ENCODE results near the gene HINT2.

The HINT2 gene

GRCh38 chr9:35840881-35841644 lies 26.2 kb upstream of the HINT2 start:
- no peak for DNase-seq

- DNase-seq: no peak
These were observed 25.1 kb upstream of the HINT2 start for GRCh38 chr9:35839926-35840325.

DNA sequence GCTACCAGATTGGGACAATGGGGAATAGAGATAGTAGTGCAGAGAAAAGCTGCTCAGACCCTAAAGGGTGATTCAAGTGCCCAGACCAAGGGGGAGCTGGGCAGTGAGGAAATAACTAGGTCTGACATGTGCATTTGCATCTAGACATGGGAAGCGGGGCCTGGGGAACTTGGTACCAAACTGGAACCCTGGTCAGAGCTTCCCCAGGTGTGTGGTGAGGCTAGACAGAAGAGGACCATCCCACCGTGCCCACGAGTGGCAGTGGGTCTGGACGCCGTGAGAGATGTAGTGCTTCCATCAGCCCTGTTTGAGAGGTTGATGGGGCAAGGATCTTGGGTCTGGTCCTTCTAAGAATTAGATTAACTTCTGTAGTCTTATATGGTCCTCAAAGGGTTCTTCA lies 21.8 kb upstream of the HINT2 start:
- no peak for DNase-seq

- no peak for DNase-seq
These were observed 20.9 kb upstream of the HINT2 start for GRCh38 chr9:35835766-35836165.

- no peak for DNase-seq
These were observed 20.4 kb upstream of the HINT2 start for GRCh38 chr9:35835216-35835632.

GRCh38 chr9:35834260-35835215 lies 19.7 kb upstream of the HINT2 start:
- DNase-seq: no peak

DNA sequence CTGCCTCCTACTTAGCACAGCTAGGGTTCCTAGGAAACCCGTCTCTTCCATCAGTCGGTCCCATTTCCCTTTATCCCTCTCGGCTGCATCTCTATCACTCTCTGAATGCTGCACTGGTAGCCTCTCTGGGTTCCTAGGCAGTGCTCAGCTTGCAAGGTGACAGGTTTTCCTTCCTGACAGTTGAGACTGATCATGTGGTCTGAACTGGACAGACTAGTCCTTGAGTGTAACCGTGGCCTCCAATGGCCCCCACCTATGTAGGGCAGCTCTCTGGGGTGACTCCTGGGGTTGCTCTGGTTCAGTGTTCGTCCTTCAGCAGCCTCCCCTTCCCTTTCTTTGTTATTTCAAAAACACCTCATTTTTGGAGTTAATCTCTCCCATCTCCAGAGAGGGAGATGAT lies 18.0 kb upstream of the HINT2 start:
- no peak for DNase-seq

DNA sequence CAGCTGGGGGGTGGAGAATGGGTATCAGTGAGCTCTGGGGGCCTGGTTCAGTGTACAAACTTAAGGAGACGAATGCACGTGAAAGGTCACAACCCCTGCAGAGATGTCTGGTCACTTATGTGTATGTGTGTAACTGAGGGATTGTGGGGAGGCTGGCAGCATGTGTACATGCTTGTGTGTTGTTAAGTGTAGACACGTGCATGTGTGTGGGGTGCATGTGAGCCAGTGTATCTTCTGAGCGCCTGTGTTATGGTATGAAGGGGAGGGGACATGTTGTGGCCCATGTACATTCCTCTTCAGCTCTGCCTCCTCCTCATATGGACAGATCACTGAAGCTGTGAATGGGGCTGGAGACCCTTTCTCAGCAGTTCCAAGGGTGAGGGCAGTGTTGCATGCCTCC lies 16.2 kb upstream of the HINT2 start:
- no peak for DNase-seq

GRCh38 chr9:35829764-35830096 lies 14.9 kb upstream of the HINT2 start:
- no peak for DNase-seq

DNA sequence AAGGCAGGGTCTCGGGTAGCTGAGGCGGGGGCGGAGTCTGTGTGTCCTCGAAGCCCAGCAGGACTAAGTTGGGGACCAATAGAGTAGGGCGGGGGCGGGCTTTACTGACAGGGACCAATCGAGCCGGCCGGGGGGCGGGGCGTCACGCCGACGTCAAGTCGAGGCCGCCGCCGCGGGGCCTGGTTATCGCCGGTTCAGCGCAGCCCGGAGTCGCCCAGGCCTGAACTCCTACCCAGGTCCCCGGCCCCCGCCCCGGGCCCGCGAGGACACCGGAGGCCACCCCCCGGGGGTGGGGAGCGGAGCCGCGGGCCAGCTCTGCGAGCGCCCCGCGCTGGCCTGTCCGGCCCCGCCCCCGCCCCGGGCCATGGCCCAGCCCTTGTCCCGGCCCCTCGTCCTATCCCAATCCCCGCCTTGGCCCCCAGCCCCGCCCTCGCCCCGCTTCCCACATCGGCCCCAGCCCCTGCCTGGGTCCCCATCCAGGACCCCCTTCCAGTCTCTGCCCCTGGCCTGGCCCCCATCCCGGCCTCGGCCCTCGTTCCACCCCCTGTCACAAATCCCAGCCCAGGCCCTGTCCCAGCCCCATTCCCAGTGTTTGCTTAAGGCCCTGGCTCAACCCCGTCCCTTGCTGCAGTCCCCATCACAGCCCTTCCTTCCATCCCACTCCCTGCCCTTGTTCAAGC lies 14.4 kb upstream of the HINT2 start, which contains the start of gene TMEM8B:
Gene TMEM8B (plus strand): TSS at position 145 of the 680 bp plus-strand sequence. CDS start 220 bp downstream, at position 365.
- peak; percentile 19 for DNase-seq

DNA sequence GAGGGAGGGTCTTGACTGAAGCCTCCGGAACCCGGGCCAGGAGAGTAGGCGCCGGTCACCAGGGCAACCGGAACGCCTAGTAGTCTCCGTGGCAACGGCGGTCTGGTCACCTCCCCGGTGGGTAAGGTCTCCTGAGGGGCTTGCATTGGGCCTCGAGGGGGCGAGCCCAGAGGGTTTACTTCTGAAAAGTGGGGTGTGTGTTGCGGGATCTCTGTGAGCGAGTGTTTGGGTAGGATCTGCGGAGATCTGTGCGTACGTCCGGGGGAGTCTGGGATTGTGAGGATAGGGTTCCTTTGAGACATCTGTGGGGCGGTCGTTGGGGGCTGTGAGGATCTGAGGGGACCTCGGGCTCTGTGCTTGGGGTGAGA lies 13.9 kb upstream of the HINT2 start, which contains the start of gene FAM221B:
Gene FAM221B (minus strand): TSS at position 17 of the 368 bp plus-strand sequence. CDS start 2,571 bp downstream, outside the sequence.
- no peak for DNase-seq

DNA sequence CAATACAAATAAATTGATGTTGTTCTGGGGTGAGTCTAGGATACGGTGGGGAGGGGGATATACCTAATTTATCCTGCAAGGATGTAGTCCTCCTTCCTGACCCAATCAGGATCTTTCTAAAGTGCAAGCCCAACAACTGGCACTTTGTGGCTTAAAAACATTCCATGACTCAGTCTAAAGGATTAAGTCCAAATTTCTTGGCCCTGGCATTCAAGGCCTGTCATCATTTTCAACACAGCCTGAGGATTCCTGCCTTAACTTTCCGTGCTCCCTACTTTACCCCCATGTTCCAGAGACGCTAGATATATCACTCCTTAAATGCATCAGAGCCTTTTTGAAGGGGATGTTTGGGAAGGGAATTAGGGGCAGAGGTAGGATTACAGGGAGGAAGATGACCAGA lies 12.6 kb upstream of the HINT2 start:
- DNase-seq: no peak

DNA sequence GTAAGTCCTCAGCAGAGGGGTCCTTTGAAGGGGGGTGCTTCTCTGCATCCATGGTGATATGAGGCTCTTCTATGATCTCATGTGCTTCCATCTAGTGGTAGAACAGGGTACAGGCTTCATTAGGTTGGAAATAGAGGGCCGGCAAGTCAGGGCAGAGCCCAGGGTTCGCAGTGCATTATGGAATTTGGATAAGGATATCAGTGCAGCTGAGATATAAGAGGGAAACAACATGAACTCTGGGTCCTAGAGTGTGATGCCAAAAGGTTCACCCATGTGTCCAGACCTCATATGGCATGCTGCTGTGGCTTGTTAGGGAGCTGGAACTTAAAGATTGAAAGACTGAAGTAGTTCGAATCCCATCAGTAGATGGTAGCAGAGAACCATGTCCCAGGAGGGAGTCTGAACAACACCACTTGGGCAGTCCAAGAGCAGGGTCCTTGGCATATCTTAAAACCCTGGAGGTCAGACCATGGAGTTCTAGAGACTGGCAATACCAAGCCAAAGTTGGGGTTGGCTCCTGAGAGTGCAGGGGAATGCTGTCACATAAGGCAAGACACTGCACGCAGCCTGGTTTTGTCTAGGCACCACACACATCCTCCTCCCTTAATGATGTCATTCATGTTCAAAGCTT lies 11.3 kb upstream of the HINT2 start:
- no peak for DNase-seq

GRCh38 chr9:35822926-35823325 lies 8.1 kb upstream of the HINT2 start:
- DNase-seq: no peak

DNA sequence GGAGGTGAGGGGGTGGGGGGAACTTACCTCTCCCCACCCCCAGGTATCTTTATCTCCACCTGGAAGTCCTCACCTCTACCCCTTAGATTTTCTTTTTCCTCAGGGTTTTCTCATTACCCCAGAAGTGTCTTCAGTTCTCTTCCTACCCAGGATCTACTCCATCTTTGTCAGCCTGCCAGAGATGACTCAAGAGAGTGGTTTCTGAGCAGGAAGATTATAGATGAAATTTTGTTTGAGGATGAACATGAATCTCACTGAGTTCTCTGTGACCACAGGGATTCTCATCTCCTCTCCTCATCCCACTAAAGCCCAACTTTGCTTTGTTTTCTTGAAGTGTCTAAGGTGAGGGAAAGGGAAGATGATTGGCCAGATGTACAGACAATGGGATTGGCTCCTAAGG lies 5.2 kb upstream of the HINT2 start:
- DNase-seq: no peak

- DNase-seq: no peak
These were observed 3.5 kb upstream of the HINT2 start for GRCh38 chr9:35818341-35818740.

GRCh38 chr9:35816708-35817107 lies 1.9 kb upstream of the HINT2 start:
- no peak for DNase-seq

DNA sequence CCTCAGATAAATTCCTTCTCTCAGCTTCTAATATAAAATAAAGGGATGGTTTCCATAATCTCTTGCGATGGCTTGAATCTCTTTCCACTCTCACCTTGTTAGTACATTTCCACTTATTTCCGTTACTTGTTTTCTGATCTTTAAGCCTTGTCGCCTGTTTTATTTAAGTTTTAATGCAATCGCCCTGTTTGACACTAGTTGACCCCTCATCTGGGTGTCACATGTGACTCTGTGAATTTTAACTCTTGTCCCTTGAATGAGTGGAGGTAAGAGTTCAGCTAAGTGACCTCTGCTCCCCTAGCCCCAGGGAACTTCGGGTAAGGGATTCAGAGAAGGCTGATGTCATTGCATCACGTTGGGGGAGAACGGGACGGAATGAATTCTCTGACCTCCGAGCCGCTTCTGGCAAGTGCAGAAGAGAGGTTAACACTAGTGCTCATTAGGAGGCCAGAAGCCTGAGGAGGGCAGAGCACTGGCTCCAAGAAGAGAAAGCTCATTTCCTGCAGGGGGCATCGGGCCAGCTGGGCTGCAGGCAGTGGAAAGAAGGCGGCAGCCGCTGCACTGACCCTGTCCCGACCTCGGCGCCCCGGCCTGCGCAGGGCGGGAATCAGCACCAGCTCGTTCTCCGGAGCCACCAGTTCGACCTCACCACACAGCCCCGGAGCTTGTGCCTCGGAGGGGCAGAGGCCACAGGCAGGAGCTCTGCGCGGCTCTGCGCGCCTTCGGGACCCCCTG lies 569 bp downstream of the HINT2 start:
- DNase-seq: no peak

GRCh38 chr9:35813434-35814105 lies 1.3 kb downstream of the HINT2 start:
- DNase-seq: no peak

GRCh38 chr9:35812025-35812602 lies 2.7 kb downstream of the HINT2 start, which contains the start of gene SPAG8:
SPAG8 (minus strand) TSS chr9:35812262; CDS start chr9:35812147, 115 bp downstream.
- peak; percentile 70 for DNase-seq

All from SHP77 treated with DMSO at 0.1 percent for 48 hours (cell line).